HEK293 (cell line): ENCODE measurements around the gene AEBP2.
A peak's percentile ranks its signal among the peaks of the same experiment; 100 is the strongest.

ENCODE experiments used
- BCL11B ChIP-seq: fragments of 450-650 bp; formaldehyde crosslinking; IDR thresholded peaks from 2 replicates; pipeline ENCODE4 v1.5.1; 2016; ENCODE audit warnings: low read depth, missing biosample characterization, missing genetic modification characterization
- EGR2 ChIP-seq: fragments of 450-650 bp; formaldehyde crosslinking; IDR thresholded peaks from 2 replicates; pipeline ENCODE4 v1.5.1; 2016; ENCODE audit warnings: low read depth, missing biosample characterization, missing genetic modification characterization
- FEZF1 ChIP-seq: fragments of 450-650 bp; formaldehyde crosslinking; IDR thresholded peaks from 2 replicates; pipeline ENCODE4 v1.5.1; 2016; ENCODE audit warnings: missing biosample characterization, missing genetic modification characterization
- GLI4 ChIP-seq: fragments of 450-650 bp; formaldehyde crosslinking; IDR thresholded peaks from 2 replicates; pipeline ENCODE4 v1.5.1; 2016; ENCODE audit warnings: missing biosample characterization, missing genetic modification characterization
- KLF1 ChIP-seq: fragments of 450-650 bp; formaldehyde crosslinking; IDR thresholded peaks from 2 replicates; pipeline ENCODE4 v1.5.1; 2016; ENCODE audit warnings: missing biosample characterization, missing genetic modification characterization
- KLF16 ChIP-seq: fragments of 450-650 bp; formaldehyde crosslinking; IDR thresholded peaks from 2 replicates; pipeline ENCODE4 v1.5.1; 2017; ENCODE audit warnings: missing biosample characterization, missing genetic modification characterization
- KLF9 ChIP-seq: fragments of 450-650 bp; formaldehyde crosslinking; IDR thresholded peaks from 2 replicates; pipeline ENCODE4 v1.5.1; 2016; ENCODE audit warnings: missing biosample characterization, missing genetic modification characterization, low read depth
- MZF1 ChIP-seq: fragments of 450-650 bp; formaldehyde crosslinking; IDR thresholded peaks from 2 replicates; pipeline ENCODE4 v1.5.1; 2017; ENCODE audit warnings: missing biosample characterization, missing genetic modification characterization, borderline replicate concordance
- OSR2 ChIP-seq: fragments of 450-650 bp; formaldehyde crosslinking; IDR thresholded peaks from 2 replicates; pipeline ENCODE4 v1.5.1; 2016; ENCODE audit warnings: missing biosample characterization, missing genetic modification characterization
- SP3 ChIP-seq: fragments of 450-650 bp; formaldehyde crosslinking; IDR thresholded peaks from 2 replicates; pipeline ENCODE4 v1.5.1; 2016; ENCODE audit warnings: missing biosample characterization, missing genetic modification characterization
- ZBTB8A ChIP-seq: fragments of 450-650 bp; formaldehyde crosslinking; IDR thresholded peaks from 2 replicates; pipeline ENCODE4 v1.5.1; 2016; ENCODE audit warnings: missing biosample characterization, missing genetic modification characterization
- ZFP3 ChIP-seq: fragments of 450-650 bp; formaldehyde crosslinking; IDR thresholded peaks from 2 replicates; pipeline ENCODE4 v1.5.1; 2016; ENCODE audit warnings: low read depth, missing biosample characterization, missing genetic modification characterization
- ZNF114 ChIP-seq: fragments of 450-650 bp; formaldehyde crosslinking; IDR thresholded peaks from 2 replicates; pipeline ENCODE4 v1.5.0; 2017; ENCODE audit warnings: missing biosample characterization, missing genetic modification characterization
- ZNF121 ChIP-seq: fragments of 450-650 bp; formaldehyde crosslinking; IDR thresholded peaks from 2 replicates; pipeline ENCODE4 v1.5.1; 2016; ENCODE audit warnings: missing biosample characterization, missing genetic modification characterization
- ZNF416 ChIP-seq: fragments of 450-650 bp; formaldehyde crosslinking; IDR thresholded peaks from 2 replicates; pipeline ENCODE4 v1.5.1; 2016; ENCODE audit warnings: missing biosample characterization, missing genetic modification characterization
- ZNF48 ChIP-seq: fragments of 450-650 bp; formaldehyde crosslinking; IDR thresholded peaks from 2 replicates; pipeline ENCODE4 v1.5.1; 2016; ENCODE audit warnings: missing biosample characterization, missing genetic modification characterization
- ZNF544 ChIP-seq: fragments of 450-650 bp; formaldehyde crosslinking; IDR thresholded peaks from 2 replicates; pipeline ENCODE4 v1.5.0; 2017; ENCODE audit warnings: missing biosample characterization, missing genetic modification characterization
- ZNF610 ChIP-seq: fragments of 450-650 bp; formaldehyde crosslinking; IDR thresholded peaks from 2 replicates; pipeline ENCODE4 v1.5.1; 2016; ENCODE audit warnings: missing biosample characterization, missing genetic modification characterization, borderline replicate concordance
- TF ChIP-seq, protein P1 (sequence below): fragments of 450-650 bp; formaldehyde crosslinking; IDR thresholded peaks from 2 replicates; pipeline ENCODE4 v1.5.1; 2016; ENCODE audit warnings: missing biosample characterization, missing genetic modification characterization
- TF ChIP-seq, protein P2 (sequence below): fragments of 450-650 bp; formaldehyde crosslinking; IDR thresholded peaks from 2 replicates; pipeline ENCODE4 v1.5.1; 2016; ENCODE audit warnings: missing biosample characterization, missing genetic modification characterization
- TF ChIP-seq, protein P3 (sequence below): fragments of 450-650 bp; formaldehyde crosslinking; optimal IDR thresholded peaks from 2 replicates; pipeline ENCODE3; 2016; ENCODE audit warnings: missing biosample characterization, mild to moderate bottlenecking, missing genetic modification characterization
- TF ChIP-seq, protein P4 (sequence below): fragments of 450-650 bp; formaldehyde crosslinking; IDR thresholded peaks from 2 replicates; pipeline ENCODE4 v1.5.1; 2016; ENCODE audit warnings: missing biosample characterization, missing genetic modification characterization
- TF ChIP-seq, protein P5 (sequence below): fragments of 450-650 bp; IDR thresholded peaks from 2 replicates; pipeline ENCODE4 v1.5.1; 2018; ENCODE audit warnings: missing biosample characterization, missing genetic modification characterization
- TF ChIP-seq, protein P6 (sequence below): fragments of 450-650 bp; formaldehyde crosslinking; IDR thresholded peaks from 2 replicates; pipeline ENCODE4 v1.5.1; 2016; ENCODE audit warnings: missing biosample characterization, missing genetic modification characterization
- TF ChIP-seq, protein P7 (sequence below): fragments of 450-650 bp; formaldehyde crosslinking; IDR thresholded peaks from 2 replicates; pipeline ENCODE4 v1.5.1; 2016; ENCODE audit warnings: missing biosample characterization, missing genetic modification characterization, low read depth

The AEBP2 gene

DNA sequence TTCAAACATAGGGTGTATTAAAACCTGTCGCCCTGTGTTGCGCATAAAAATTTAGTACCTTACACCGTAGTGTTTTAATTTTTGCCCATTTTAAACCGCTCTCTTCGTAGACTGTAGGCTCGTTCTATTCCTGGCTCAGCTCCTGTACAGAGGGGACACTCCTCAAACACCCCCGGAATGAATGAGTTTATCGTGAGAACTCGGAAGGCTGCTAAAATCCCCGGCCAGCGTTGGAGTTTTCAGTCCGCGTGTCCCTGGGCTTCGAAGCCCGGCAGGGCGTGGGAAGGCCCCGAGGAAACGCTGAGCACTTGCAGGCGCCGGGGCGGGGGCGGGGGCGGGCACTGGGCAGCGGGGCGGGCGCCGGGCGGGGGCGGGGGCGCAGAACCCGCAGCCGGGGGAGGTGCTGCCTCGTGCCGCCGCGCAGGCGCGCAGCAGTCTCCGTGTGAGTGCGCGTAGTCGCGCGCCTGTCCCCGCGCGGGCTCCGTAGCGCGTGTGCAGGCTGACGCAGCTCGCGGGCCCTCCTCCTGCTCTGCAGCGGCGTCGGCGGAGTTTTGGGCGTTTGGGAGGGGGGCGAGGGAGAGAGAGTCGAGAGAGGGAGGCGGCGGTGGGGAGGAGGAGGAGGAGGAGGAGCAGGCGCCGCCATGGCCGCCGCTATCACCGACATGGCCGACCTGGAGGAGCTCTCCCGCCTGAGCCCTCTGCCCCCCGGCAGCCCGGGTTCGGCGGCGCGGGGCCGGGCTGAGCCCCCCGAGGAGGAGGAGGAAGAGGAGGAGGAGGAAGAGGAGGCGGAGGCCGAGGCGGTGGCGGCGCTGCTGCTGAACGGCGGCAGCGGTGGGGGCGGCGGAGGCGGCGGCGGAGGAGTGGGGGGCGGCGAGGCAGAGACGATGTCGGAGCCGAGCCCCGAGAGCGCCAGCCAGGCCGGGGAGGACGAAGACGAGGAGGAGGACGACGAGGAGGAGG, at the start of gene AEBP2 (continued):
- TF ChIP-seq, protein P1, sequence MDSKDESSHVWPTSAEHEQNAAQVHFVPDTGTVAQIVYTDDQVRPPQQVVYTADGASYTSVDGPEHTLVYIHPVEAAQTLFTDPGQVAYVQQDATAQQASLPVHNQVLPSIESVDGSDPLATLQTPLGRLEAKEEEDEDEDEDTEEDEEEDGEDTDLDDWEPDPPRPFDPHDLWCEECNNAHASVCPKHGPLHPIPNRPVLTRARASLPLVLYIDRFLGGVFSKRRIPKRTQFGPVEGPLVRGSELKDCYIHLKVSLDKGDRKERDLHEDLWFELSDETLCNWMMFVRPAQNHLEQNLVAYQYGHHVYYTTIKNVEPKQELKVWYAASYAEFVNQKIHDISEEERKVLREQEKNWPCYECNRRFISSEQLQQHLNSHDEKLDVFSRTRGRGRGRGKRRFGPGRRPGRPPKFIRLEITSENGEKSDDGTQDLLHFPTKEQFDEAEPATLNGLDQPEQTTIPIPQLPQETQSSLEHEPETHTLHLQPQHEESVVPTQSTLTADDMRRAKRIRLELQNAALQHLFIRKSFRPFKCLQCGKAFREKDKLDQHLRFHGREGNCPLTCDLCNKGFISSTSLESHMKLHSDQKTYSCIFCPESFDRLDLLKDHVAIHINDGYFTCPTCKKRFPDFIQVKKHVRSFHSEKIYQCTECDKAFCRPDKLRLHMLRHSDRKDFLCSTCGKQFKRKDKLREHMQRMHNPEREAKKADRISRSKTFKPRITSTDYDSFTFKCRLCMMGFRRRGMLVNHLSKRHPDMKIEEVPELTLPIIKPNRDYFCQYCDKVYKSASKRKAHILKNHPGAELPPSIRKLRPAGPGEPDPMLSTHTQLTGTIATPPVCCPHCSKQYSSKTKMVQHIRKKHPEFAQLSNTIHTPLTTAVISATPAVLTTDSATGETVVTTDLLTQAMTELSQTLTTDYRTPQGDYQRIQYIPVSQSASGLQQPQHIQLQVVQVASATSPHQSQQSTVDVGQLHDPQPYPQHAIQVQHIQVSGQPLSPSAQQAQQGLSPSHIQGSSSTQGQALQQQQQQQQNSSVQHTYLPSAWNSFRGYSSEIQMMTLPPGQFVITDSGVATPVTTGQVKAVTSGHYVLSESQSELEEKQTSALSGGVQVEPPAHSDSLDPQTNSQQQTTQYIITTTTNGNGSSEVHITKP (tag by site-specific recombination), result no peak
- TF ChIP-seq, protein P2, sequence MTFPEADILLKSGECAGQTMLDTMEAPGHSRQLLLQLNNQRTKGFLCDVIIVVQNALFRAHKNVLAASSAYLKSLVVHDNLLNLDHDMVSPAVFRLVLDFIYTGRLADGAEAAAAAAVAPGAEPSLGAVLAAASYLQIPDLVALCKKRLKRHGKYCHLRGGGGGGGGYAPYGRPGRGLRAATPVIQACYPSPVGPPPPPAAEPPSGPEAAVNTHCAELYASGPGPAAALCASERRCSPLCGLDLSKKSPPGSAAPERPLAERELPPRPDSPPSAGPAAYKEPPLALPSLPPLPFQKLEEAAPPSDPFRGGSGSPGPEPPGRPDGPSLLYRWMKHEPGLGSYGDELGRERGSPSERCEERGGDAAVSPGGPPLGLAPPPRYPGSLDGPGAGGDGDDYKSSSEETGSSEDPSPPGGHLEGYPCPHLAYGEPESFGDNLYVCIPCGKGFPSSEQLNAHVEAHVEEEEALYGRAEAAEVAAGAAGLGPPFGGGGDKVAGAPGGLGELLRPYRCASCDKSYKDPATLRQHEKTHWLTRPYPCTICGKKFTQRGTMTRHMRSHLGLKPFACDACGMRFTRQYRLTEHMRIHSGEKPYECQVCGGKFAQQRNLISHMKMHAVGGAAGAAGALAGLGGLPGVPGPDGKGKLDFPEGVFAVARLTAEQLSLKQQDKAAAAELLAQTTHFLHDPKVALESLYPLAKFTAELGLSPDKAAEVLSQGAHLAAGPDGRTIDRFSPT (tag by site-specific recombination), result no peak
- TF ChIP-seq, protein P3, sequence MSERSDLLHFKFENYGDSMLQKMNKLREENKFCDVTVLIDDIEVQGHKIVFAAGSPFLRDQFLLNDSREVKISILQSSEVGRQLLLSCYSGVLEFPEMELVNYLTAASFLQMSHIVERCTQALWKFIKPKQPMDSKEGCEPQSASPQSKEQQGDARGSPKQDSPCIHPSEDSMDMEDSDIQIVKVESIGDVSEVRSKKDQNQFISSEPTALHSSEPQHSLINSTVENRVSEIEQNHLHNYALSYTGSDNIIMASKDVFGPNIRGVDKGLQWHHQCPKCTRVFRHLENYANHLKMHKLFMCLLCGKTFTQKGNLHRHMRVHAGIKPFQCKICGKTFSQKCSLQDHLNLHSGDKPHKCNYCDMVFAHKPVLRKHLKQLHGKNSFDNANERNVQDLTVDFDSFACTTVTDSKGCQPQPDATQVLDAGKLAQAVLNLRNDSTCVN (tag by site-specific recombination), result peak; percentile 95
- TF ChIP-seq KLF16 (tag by site-specific recombination) (peak; percentile 13; the same call in 1 of the 2 replicates), ZNF544 (no peak), ZNF114 (tag by site-specific recombination) (no peak), ZNF48 (no peak), FEZF1 (tag by site-specific recombination) (0 out of 2 replicates have a peak, but pooled peaks have one; percentile 44), ZNF121 (tag by site-specific recombination) (0 out of 2 replicates have a peak, but pooled peaks have one; percentile 30), ZBTB8A (tag by site-specific recombination) (peak; percentile 92), SP3 (tag by site-specific recombination) (peak; percentile 81), OSR2 (no peak), ZNF416 (tag by site-specific recombination) (no peak), BCL11B (tag by site-specific recombination) (no peak), KLF1 (tag by site-specific recombination) (no peak), EGR2 (peak; percentile 97), GLI4 (tag by site-specific recombination) (peak; percentile 12; the same call in 1 of the 2 replicates), ZNF610 (tag by site-specific recombination) (no peak), ZFP3 (tag by site-specific recombination) (no peak), KLF9 (tag by site-specific recombination) (peak; percentile 18; the same call in 1 of the 2 replicates), MZF1 (tag by site-specific recombination) (no peak)
- TF ChIP-seq, protein P4, sequence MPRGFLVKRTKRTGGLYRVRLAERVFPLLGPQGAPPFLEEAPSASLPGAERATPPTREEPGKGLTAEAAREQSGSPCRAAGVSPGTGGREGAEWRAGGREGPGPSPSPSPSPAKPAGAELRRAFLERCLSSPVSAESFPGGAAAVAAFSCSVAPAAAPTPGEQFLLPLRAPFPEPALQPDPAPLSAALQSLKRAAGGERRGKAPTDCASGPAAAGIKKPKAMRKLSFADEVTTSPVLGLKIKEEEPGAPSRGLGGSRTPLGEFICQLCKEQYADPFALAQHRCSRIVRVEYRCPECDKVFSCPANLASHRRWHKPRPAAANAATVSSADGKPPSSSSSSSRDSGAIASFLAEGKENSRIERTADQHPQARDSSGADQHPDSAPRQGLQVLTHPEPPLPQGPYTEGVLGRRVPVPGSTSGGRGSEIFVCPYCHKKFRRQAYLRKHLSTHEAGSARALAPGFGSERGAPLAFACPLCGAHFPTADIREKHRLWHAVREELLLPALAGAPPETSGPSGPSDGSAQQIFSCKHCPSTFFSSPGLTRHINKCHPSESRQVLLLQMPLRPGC, result no peak
- TF ChIP-seq, protein P5, sequence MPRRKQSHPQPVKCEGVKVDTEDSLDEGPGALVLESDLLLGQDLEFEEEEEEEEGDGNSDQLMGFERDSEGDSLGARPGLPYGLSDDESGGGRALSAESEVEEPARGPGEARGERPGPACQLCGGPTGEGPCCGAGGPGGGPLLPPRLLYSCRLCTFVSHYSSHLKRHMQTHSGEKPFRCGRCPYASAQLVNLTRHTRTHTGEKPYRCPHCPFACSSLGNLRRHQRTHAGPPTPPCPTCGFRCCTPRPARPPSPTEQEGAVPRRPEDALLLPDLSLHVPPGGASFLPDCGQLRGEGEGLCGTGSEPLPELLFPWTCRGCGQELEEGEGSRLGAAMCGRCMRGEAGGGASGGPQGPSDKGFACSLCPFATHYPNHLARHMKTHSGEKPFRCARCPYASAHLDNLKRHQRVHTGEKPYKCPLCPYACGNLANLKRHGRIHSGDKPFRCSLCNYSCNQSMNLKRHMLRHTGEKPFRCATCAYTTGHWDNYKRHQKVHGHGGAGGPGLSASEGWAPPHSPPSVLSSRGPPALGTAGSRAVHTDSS (tag by site-specific recombination), result peak; percentile 96
- TF ChIP-seq, protein P6, sequence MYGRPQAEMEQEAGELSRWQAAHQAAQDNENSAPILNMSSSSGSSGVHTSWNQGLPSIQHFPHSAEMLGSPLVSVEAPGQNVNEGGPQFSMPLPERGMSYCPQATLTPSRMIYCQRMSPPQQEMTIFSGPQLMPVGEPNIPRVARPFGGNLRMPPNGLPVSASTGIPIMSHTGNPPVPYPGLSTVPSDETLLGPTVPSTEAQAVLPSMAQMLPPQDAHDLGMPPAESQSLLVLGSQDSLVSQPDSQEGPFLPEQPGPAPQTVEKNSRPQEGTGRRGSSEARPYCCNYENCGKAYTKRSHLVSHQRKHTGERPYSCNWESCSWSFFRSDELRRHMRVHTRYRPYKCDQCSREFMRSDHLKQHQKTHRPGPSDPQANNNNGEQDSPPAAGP (tag by site-specific recombination), result peak; percentile 40; the same call in 1 of the 2 replicates
- TF ChIP-seq, protein P7, sequence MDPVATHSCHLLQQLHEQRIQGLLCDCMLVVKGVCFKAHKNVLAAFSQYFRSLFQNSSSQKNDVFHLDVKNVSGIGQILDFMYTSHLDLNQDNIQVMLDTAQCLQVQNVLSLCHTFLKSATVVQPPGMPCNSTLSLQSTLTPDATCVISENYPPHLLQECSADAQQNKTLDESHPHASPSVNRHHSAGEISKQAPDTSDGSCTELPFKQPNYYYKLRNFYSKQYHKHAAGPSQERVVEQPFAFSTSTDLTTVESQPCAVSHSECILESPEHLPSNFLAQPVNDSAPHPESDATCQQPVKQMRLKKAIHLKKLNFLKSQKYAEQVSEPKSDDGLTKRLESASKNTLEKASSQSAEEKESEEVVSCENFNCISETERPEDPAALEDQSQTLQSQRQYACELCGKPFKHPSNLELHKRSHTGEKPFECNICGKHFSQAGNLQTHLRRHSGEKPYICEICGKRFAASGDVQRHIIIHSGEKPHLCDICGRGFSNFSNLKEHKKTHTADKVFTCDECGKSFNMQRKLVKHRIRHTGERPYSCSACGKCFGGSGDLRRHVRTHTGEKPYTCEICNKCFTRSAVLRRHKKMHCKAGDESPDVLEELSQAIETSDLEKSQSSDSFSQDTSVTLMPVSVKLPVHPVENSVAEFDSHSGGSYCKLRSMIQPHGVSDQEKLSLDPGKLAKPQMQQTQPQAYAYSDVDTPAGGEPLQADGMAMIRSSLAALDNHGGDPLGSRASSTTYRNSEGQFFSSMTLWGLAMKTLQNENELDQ (tag by site-specific recombination), result no peak
